GM23338 (cell line): ENCODE measurements around the gene MARCOL. TPM values are rescaled to one million over a fixed set of nuclear protein-coding genes. Genes with fewer than 3 reads are reported as not detected.

Source experiments
- ATAC-seq: fragments of 200-7000 bp; cut with Tn5 transposase; 3 replicates; pipeline ENCODE4 v1.9.1; 2020
- DNase-seq: peaks from one replicate; pipeline ENCODE4 v3.0.0-alpha.2; 2015; ENCODE audit warnings: low spot score
- H2AFZ ChIP-seq: fragments of 200-600 bp; sonication (generic); 2 replicates; pipeline ENCODE4 v1.8.0; 2016; ENCODE audit warnings: antibody characterized with exemption, mild to moderate bottlenecking, moderate library complexity
- H3F3A ChIP-seq: fragments of 200-600 bp; sonication (generic); replicated peaks from 2 replicates; pipeline ENCODE4 v1.8.0; 2017; ENCODE audit warnings: antibody characterized with exemption, mixed run types, low read depth
- H3K27ac ChIP-seq: fragments of 200-600 bp; sonication (generic); 2 replicates; pipeline ENCODE4 v1.6.1; 2016; ENCODE audit warnings: low read depth
- H3K27me3 ChIP-seq: fragments of 200-600 bp; sonication (generic); 2 replicates; pipeline ENCODE4 v1.8.0; 2016; ENCODE audit warnings: mild to moderate bottlenecking, mixed run types, moderate library complexity; ENCODE audit not compliant: insufficient read depth
- H3K36me3 ChIP-seq: fragments of 200-600 bp; sonication (generic); 2 replicates; pipeline ENCODE4 v1.8.0; 2016; ENCODE audit warnings: mild to moderate bottlenecking; ENCODE audit not compliant: insufficient read depth
- H3K4me1 ChIP-seq: fragments of 200-600 bp; sonication (generic); 2 replicates; pipeline ENCODE4 v1.8.0; 2016; ENCODE audit warnings: mild to moderate bottlenecking, moderate library complexity; ENCODE audit not compliant: insufficient read depth
- H3K4me2 ChIP-seq: fragments of 200-600 bp; sonication (generic); 2 replicates; pipeline ENCODE4 v1.7.1; 2017; ENCODE audit warnings: mixed run types
- H3K4me3 ChIP-seq: fragments of 200-600 bp; sonication (generic); 2 replicates; pipeline ENCODE4 v1.6.1; 2016; ENCODE audit warnings: mixed run types
- H3K79me2 ChIP-seq: fragments of 200-600 bp; sonication (generic); replicated peaks from 2 replicates; pipeline ENCODE4 v1.8.0; 2017; ENCODE audit warnings: mild to moderate bottlenecking; ENCODE audit not compliant: insufficient read depth
- H3K9me2 ChIP-seq: fragments of 200-600 bp; sonication (generic); 2 replicates; pipeline ENCODE4 v1.8.0; 2017; ENCODE audit not compliant: insufficient read depth
- H4K20me1 ChIP-seq: fragments of 200-600 bp; sonication (generic); replicated peaks from 2 replicates; pipeline ENCODE4 v1.8.0; 2017; ENCODE audit warnings: mild to moderate bottlenecking; ENCODE audit not compliant: insufficient read depth
- H3K27ac Mint-ChIP-seq: 2 replicates; pipeline ENCODE4 v1.8.0; 2020; ENCODE audit warnings: inconsistent platforms, mild to moderate bottlenecking, moderate library complexity, mixed read lengths
- H3K27me3 Mint-ChIP-seq: 3 replicates; pipeline ENCODE4 v1.8.0; 2022; ENCODE audit warnings: low read depth, mild to moderate bottlenecking, moderate library complexity, mixed read lengths, inconsistent platforms; ENCODE audit not compliant: insufficient read depth, poor library complexity
- H3K36me3 Mint-ChIP-seq: 3 replicates; pipeline ENCODE4 v1.8.0; 2021; ENCODE audit warnings: low read depth, mild to moderate bottlenecking, inconsistent platforms, moderate library complexity, mixed read lengths
- H3K4me1 Mint-ChIP-seq: 3 replicates; pipeline ENCODE4 v1.8.0; 2020; ENCODE audit warnings: mild to moderate bottlenecking, inconsistent platforms, mixed read lengths
- H3K4me3 Mint-ChIP-seq: 3 replicates; pipeline ENCODE4 v1.8.0; 2021; ENCODE audit warnings: moderate library complexity, mild to moderate bottlenecking, inconsistent platforms, mixed read lengths
- H3K9me3 Mint-ChIP-seq: 3 replicates; pipeline ENCODE4 v1.8.0; 2020; ENCODE audit warnings: moderate library complexity, mild to moderate bottlenecking, inconsistent platforms, mixed read lengths
- CREB1 ChIP-seq: fragments of 250-450 bp; sonication (Bioruptor Pico); IDR thresholded peaks from 2 replicates; pipeline ENCODE4 v1.5.0; 2020; ENCODE audit warnings: low read depth, mild to moderate bottlenecking, moderate library complexity
- EZH2 ChIP-seq: fragments of 200-600 bp; sonication (generic); IDR thresholded peaks from one replicate; pipeline ENCODE4 v1.8.0; 2017; ENCODE audit warnings: antibody characterized with exemption, mild to moderate bottlenecking, low read depth; ENCODE audit not compliant: unreplicated experiment
- EZH2phosphoT487 ChIP-seq: fragments of 200-600 bp; sonication (generic); IDR thresholded peaks from one replicate; pipeline ENCODE4 v1.8.1; 2018; ENCODE audit warnings: antibody characterized with exemption; ENCODE audit not compliant: unreplicated experiment
- JUNB ChIP-seq: IDR thresholded peaks from one replicate; pipeline ENCODE4 v1.6.1; 2016; ENCODE audit warnings: antibody characterized with exemption; ENCODE audit not compliant: unreplicated experiment
- NANOG ChIP-seq: IDR thresholded peaks from 2 replicates; pipeline ENCODE4 v1.6.1; 2016; ENCODE audit warnings: antibody characterized with exemption, borderline replicate concordance
- POLR2AphosphoS5 ChIP-seq: IDR thresholded peaks from 2 replicates; pipeline ENCODE4 v1.6.1; 2016; ENCODE audit warnings: antibody characterized with exemption, low read depth
- STAT1 ChIP-seq: IDR thresholded peaks from one replicate; pipeline ENCODE4 v1.6.1; 2016; ENCODE audit warnings: antibody characterized with exemption; ENCODE audit not compliant: unreplicated experiment
- ZNF114 ChIP-seq: fragments of 250-450 bp; sonication (Bioruptor Pico); IDR thresholded peaks from 2 replicates; pipeline ENCODE4 v1.5.0; 2020; ENCODE audit warnings: mild to moderate bottlenecking, moderate library complexity
- ZNF331 ChIP-seq: fragments of 250-450 bp; sonication (Bioruptor Pico); IDR thresholded peaks from 2 replicates; pipeline ENCODE4 v1.5.0; 2020; ENCODE audit warnings: low read depth, mild to moderate bottlenecking, moderate library complexity
- polyA plus RNA-seq: library from polyadenylated mRNA; unstranded; fragments of >200 nt; fragmentation: Nextera tagmentation; extraction: Ambion mirVana; gene quantifications from 2 replicates; pipeline ENCODE4 v1.2.1, GENCODE V29; 2016
- total RNA-seq: library from RNA; depleted of rRNA; stranded (reverse); fragments of >200 nt; shearing (Covaris generic); gene quantifications from 2 replicates; pipeline ENCODE4 v1.2.3, GENCODE V29; 2014
- TF ChIP-seq, protein P1 (sequence below), 2 experiments: fragments of 200-600 bp in 1 of 2; sonication (generic) in 1 of 2; conservative IDR thresholded peaks; 2 replicates each; pipeline versions ENCODE4 v1.5.1 to v1.6.1; 2016 to 2017; ENCODE audit warnings: antibody characterized with exemption in 2 of 2, low read depth in 2 of 2, mild to moderate bottlenecking in 2 of 2, moderate library complexity in 1 of 2
- TF ChIP-seq, protein P2 (sequence below): fragments of 250-450 bp; sonication (Bioruptor Pico); IDR thresholded peaks from 2 replicates; pipeline ENCODE4 v1.5.0; 2020; ENCODE audit warnings: mild to moderate bottlenecking, moderate library complexity
- TF ChIP-seq, protein P3 (sequence below): IDR thresholded peaks from 2 replicates; pipeline ENCODE4 v1.6.1; 2016; ENCODE audit warnings: antibody characterized with exemption
- TF ChIP-seq, protein P4 (sequence below): IDR thresholded peaks from one replicate; pipeline ENCODE4 v1.6.1; 2018; ENCODE audit warnings: antibody characterized with exemption; ENCODE audit not compliant: unreplicated experiment

MARCOL gene
- total and polyA plus RNA-seq, 2 experiments from 2014 or later = not detected

GRCh38 chr5:148205865-148206264 lies 32.5 kb upstream of the MARCOL start:
- no peaks in the 10 kb centered on the region for H3K79me2 ChIP-seq
- no peaks in the 10 kb centered on the region for H3K27me3 ChIP-seq
- Mint-ChIP-seq H3K4me1 (no peaks in the 10 kb centered on the region), H3K9me3 (no peaks in the 10 kb centered on the region), H3K27ac (no peak overlapping the region), H3K4me3 (no peak overlapping the region), H3K36me3 (no peaks in the 10 kb centered on the region), H3K27me3 (no peaks in the 10 kb centered on the region)
- no peak overlapping the region for H3K4me3 ChIP-seq
- H3K36me3 ChIP-seq = no peaks in the 10 kb centered on the region
- no peak for TF ChIP-seq ZNF114 (CRISPR knock-in tag)
- no peak for TF ChIP-seq NANOG
- TF ChIP-seq JUNB = no peak
- no peak for TF ChIP-seq EZH2
- TF ChIP-seq ZNF331 (CRISPR knock-in tag) = no peak
- TF ChIP-seq, protein P1, sequence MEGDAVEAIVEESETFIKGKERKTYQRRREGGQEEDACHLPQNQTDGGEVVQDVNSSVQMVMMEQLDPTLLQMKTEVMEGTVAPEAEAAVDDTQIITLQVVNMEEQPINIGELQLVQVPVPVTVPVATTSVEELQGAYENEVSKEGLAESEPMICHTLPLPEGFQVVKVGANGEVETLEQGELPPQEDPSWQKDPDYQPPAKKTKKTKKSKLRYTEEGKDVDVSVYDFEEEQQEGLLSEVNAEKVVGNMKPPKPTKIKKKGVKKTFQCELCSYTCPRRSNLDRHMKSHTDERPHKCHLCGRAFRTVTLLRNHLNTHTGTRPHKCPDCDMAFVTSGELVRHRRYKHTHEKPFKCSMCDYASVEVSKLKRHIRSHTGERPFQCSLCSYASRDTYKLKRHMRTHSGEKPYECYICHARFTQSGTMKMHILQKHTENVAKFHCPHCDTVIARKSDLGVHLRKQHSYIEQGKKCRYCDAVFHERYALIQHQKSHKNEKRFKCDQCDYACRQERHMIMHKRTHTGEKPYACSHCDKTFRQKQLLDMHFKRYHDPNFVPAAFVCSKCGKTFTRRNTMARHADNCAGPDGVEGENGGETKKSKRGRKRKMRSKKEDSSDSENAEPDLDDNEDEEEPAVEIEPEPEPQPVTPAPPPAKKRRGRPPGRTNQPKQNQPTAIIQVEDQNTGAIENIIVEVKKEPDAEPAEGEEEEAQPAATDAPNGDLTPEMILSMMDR (conservative IDR thresholded peaks at IDR 0.05; ENCODE audit: low read depth in 2 of 2) = no peak
- TF ChIP-seq CREB1 (CRISPR knock-in tag) = no peak
- no peak for TF ChIP-seq EZH2phosphoT487
- no peak for TF ChIP-seq POLR2AphosphoS5
- TF ChIP-seq, protein P2, sequence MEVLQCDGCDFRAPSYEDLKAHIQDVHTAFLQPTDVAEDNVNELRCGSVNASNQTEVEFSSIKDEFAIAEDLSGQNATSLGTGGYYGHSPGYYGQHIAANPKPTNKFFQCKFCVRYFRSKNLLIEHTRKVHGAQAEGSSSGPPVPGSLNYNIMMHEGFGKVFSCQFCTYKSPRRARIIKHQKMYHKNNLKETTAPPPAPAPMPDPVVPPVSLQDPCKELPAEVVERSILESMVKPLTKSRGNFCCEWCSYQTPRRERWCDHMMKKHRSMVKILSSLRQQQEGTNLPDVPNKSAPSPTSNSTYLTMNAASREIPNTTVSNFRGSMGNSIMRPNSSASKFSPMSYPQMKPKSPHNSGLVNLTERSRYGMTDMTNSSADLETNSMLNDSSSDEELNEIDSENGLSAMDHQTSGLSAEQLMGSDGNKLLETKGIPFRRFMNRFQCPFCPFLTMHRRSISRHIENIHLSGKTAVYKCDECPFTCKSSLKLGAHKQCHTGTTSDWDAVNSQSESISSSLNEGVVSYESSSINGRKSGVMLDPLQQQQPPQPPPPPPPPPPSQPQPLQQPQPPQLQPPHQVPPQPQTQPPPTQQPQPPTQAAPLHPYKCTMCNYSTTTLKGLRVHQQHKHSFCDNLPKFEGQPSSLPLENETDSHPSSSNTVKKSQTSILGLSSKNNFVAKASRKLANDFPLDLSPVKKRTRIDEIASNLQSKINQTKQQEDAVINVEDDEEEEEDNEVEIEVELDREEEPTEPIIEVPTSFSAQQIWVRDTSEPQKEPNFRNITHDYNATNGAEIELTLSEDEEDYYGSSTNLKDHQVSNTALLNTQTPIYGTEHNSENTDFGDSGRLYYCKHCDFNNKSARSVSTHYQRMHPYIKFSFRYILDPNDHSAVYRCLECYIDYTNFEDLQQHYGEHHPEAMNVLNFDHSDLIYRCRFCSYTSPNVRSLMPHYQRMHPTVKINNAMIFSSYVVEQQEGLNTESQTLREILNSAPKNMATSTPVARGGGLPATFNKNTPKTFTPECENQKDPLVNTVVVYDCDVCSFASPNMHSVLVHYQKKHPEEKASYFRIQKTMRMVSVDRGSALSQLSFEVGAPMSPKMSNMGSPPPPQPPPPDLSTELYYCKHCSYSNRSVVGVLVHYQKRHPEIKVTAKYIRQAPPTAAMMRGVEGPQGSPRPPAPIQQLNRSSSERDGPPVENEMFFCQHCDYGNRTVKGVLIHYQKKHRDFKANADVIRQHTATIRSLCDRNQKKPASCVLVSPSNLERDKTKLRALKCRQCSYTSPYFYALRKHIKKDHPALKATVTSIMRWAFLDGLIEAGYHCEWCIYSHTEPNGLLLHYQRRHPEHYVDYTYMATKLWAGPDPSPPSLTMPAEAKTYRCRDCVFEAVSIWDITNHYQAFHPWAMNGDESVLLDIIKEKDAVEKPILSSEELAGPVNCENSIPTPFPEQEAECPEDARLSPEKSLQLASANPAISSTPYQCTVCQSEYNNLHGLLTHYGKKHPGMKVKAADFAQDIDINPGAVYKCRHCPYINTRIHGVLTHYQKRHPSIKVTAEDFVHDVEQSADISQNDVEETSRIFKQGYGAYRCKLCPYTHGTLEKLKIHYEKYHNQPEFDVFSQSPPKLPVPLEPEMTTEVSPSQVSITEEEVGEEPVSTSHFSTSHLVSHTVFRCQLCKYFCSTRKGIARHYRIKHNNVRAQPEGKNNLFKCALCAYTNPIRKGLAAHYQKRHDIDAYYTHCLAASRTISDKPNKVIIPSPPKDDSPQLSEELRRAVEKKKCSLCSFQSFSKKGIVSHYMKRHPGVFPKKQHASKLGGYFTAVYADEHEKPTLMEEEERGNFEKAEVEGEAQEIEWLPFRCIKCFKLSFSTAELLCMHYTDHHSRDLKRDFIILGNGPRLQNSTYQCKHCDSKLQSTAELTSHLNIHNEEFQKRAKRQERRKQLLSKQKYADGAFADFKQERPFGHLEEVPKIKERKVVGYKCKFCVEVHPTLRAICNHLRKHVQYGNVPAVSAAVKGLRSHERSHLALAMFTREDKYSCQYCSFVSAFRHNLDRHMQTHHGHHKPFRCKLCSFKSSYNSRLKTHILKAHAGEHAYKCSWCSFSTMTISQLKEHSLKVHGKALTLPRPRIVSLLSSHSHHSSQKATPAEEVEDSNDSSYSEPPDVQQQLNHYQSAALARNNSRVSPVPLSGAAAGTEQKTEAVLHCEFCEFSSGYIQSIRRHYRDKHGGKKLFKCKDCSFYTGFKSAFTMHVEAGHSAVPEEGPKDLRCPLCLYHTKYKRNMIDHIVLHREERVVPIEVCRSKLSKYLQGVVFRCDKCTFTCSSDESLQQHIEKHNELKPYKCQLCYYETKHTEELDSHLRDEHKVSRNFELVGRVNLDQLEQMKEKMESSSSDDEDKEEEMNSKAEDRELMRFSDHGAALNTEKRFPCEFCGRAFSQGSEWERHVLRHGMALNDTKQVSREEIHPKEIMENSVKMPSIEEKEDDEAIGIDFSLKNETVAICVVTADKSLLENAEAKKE (CRISPR knock-in tag) = no peak
- no peak for TF ChIP-seq STAT1
- TF ChIP-seq, protein P3, sequence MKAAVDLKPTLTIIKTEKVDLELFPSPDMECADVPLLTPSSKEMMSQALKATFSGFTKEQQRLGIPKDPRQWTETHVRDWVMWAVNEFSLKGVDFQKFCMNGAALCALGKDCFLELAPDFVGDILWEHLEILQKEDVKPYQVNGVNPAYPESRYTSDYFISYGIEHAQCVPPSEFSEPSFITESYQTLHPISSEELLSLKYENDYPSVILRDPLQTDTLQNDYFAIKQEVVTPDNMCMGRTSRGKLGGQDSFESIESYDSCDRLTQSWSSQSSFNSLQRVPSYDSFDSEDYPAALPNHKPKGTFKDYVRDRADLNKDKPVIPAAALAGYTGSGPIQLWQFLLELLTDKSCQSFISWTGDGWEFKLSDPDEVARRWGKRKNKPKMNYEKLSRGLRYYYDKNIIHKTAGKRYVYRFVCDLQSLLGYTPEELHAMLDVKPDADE = no peak
- TF ChIP-seq, protein P4, sequence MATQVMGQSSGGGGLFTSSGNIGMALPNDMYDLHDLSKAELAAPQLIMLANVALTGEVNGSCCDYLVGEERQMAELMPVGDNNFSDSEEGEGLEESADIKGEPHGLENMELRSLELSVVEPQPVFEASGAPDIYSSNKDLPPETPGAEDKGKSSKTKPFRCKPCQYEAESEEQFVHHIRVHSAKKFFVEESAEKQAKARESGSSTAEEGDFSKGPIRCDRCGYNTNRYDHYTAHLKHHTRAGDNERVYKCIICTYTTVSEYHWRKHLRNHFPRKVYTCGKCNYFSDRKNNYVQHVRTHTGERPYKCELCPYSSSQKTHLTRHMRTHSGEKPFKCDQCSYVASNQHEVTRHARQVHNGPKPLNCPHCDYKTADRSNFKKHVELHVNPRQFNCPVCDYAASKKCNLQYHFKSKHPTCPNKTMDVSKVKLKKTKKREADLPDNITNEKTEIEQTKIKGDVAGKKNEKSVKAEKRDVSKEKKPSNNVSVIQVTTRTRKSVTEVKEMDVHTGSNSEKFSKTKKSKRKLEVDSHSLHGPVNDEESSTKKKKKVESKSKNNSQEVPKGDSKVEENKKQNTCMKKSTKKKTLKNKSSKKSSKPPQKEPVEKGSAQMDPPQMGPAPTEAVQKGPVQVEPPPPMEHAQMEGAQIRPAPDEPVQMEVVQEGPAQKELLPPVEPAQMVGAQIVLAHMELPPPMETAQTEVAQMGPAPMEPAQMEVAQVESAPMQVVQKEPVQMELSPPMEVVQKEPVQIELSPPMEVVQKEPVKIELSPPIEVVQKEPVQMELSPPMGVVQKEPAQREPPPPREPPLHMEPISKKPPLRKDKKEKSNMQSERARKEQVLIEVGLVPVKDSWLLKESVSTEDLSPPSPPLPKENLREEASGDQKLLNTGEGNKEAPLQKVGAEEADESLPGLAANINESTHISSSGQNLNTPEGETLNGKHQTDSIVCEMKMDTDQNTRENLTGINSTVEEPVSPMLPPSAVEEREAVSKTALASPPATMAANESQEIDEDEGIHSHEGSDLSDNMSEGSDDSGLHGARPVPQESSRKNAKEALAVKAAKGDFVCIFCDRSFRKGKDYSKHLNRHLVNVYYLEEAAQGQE = no peak
- no peaks in the 10 kb centered on the region for H4K20me1 ChIP-seq
- no peak overlapping the region for H2AFZ ChIP-seq
- H3K27ac ChIP-seq = no peak overlapping the region
- DNase-seq (no peak), ATAC-seq (no peak)
- H3K9me2 ChIP-seq = no peaks in the 10 kb centered on the region
- no peak overlapping the region for H3K4me2 ChIP-seq
- H3K4me1 ChIP-seq = no peaks in the 10 kb centered on the region
- no peaks in the 10 kb centered on the region for H3F3A ChIP-seq
